Measurements from ENCODE around the gene STAC2. TPM values are rescaled to one million over a fixed set of nuclear protein-coding genes. Genes with fewer than 3 reads are reported as not detected.

Gene STAC2
- polyA plus RNA-seq, 1 donor from 2014 or later = not detected

- peaks cover 4 to 6% (median 5%) of the 10 kb centered on the region in 3 donors for H3K4me1 Mint-ChIP-seq
- H3K36me3 Mint-ChIP-seq = no peaks in the 10 kb centered on the region
- peaks cover 0 to 2% (median 0%) of the 10 kb centered on the region in 3 donors for H3K9me3 Mint-ChIP-seq
- peak overlapping the region in 2 of 4 donors; percentile 54 to 71 for H3K4me3 Mint-ChIP-seq
- H3K27me3 Mint-ChIP-seq = peaks cover 31% of the 10 kb centered on the region
- peak overlapping the region in 1 of 3 donors; percentile 25 for H3K27ac Mint-ChIP-seq
These were observed 1.6 kb downstream of the STAC2 start for GRCh38 chr17:39223907-39224777.

- Mint-ChIP-seq H3K4me3 (peak overlapping the region in 2 of 4 donors; percentile 28 to 54), H3K9me3 (peaks cover 0 to 2% (median 0%) of the 10 kb centered on the region in 3 donors), H3K4me1 (peaks cover 5 to 9% (median 5%) of the 10 kb centered on the region in 3 donors), H3K27me3 (peaks cover 29% of the 10 kb centered on the region), H3K27ac (peak overlapping the region in 1 of 3 donors; percentile 25), H3K36me3 (no peaks in the 10 kb centered on the region)
These were observed 2.6 kb downstream of the STAC2 start for GRCh38 chr17:39222866-39223834.

DNA sequence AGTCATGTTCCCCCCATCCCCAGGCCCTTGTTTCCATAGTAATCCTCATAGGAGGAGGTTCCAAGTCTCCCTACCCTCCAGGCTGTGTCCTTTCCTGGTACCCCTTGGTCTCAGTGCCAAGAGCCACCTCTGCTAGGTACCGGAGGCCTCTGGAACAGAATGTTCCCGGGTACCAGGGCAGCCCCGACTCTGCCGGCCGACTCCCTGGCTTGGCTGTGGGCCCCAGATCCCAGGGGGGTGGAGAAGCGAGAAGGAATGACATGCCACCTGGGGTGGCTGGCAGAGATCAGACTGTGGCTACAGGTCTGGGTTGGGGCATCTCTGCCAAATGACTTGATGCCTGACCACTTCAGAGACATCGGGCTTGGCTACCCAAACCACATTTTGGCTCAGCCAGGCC lies 3.6 kb downstream of the STAC2 start:
- H3K4me1 Mint-ChIP-seq = peaks cover 5 to 9% (median 5%) of the 10 kb centered on the region in 3 donors
- no peak overlapping the region for H3K27ac Mint-ChIP-seq
- peak overlapping the region in 1 of 4 donors; percentile 17 for H3K4me3 Mint-ChIP-seq
- peaks cover 21% of the 10 kb centered on the region for H3K27me3 Mint-ChIP-seq
- H3K9me3 Mint-ChIP-seq = peaks cover 0 to 2% (median 0%) of the 10 kb centered on the region in 3 donors
- no peaks in the 10 kb centered on the region for H3K36me3 Mint-ChIP-seq

GRCh38 chr17:39221572-39221971 lies 4.2 kb downstream of the STAC2 start:
- Mint-ChIP-seq H3K27me3 (peaks cover 23% of the 10 kb centered on the region), H3K4me1 (peaks cover 5 to 9% (median 5%) of the 10 kb centered on the region in 3 donors), H3K27ac (no peak overlapping the region), H3K36me3 (no peaks in the 10 kb centered on the region), H3K9me3 (peaks cover 0 to 2% (median 0%) of the 10 kb centered on the region in 3 donors), H3K4me3 (no peak overlapping the region)

- no peaks in the 10 kb centered on the region for H3K36me3 Mint-ChIP-seq
- no peak overlapping the region for H3K4me3 Mint-ChIP-seq
- peak overlapping the region in 1 of 3 donors; percentile 80 for H3K27ac Mint-ChIP-seq
- H3K4me1 Mint-ChIP-seq = peaks cover 0 to 4% (median 3%) of the 10 kb centered on the region in 3 donors
- H3K27me3 Mint-ChIP-seq = peaks cover 21% of the 10 kb centered on the region
- no peaks in the 10 kb centered on the region for H3K9me3 Mint-ChIP-seq
These were observed 6.0 kb downstream of the STAC2 start for GRCh38 chr17:39219647-39220154.

GRCh38 chr17:39218906-39219305 lies 6.8 kb downstream of the STAC2 start:
- H3K27ac Mint-ChIP-seq = peak overlapping the region in 1 of 3 donors; percentile 80
- no peaks in the 10 kb centered on the region for H3K36me3 Mint-ChIP-seq
- H3K4me3 Mint-ChIP-seq = no peak overlapping the region
- H3K4me1 Mint-ChIP-seq = peaks cover 0 to 4% (median 3%) of the 10 kb centered on the region in 3 donors
- H3K9me3 Mint-ChIP-seq = no peaks in the 10 kb centered on the region
- peaks cover 20% of the 10 kb centered on the region for H3K27me3 Mint-ChIP-seq

- Mint-ChIP-seq H3K4me1 (peaks cover 0 to 4% (median 1%) of the 10 kb centered on the region in 3 donors), H3K27me3 (peaks cover 20% of the 10 kb centered on the region), H3K27ac (no peak overlapping the region), H3K36me3 (no peaks in the 10 kb centered on the region), H3K9me3 (no peaks in the 10 kb centered on the region), H3K4me3 (no peak overlapping the region)
These were observed 7.9 kb downstream of the STAC2 start for GRCh38 chr17:39217734-39218369.

DNA sequence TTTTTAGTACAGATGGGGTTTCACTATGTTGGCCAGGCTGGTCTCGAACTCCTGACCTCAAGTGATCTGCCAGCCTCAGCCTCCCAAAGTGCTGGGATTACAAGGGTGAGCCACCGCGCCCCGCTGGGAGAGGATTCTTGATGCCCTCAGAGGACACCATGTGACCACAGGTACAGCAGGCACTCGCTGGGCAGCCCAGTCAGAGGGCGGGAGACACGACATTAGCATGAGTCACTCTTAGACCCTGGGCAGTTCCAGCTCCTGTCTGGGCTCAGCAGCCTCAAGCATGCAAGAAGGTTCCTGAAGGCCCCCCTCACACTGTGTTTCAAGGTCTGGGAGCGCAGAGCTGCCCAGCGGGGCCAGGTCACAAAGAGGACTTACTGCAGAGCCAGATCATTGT lies 11.9 kb downstream of the STAC2 start:
- no peak overlapping the region for H3K4me3 Mint-ChIP-seq
- H3K27ac Mint-ChIP-seq = no peak overlapping the region
- no peaks in the 10 kb centered on the region for H3K9me3 Mint-ChIP-seq
- H3K27me3 Mint-ChIP-seq = peaks cover 23% of the 10 kb centered on the region
- no peaks in the 10 kb centered on the region for H3K36me3 Mint-ChIP-seq
- peaks cover 5 to 8% (median 7%) of the 10 kb centered on the region in 3 donors for H3K4me1 Mint-ChIP-seq

- no peak overlapping the region for H3K4me3 Mint-ChIP-seq
- H3K36me3 Mint-ChIP-seq = no peaks in the 10 kb centered on the region
- peaks cover 23% of the 10 kb centered on the region for H3K27me3 Mint-ChIP-seq
- no peaks in the 10 kb centered on the region for H3K9me3 Mint-ChIP-seq
- no peak overlapping the region for H3K27ac Mint-ChIP-seq
- H3K4me1 Mint-ChIP-seq = peaks cover 10 to 16% (median 13%) of the 10 kb centered on the region in 3 donors
These were observed 12.8 kb downstream of the STAC2 start for GRCh38 chr17:39212841-39213480.

GRCh38 chr17:39212195-39212810 lies 13.4 kb downstream of the STAC2 start:
- H3K27me3 Mint-ChIP-seq = peaks cover 23% of the 10 kb centered on the region
- no peaks in the 10 kb centered on the region for H3K9me3 Mint-ChIP-seq
- H3K36me3 Mint-ChIP-seq = no peaks in the 10 kb centered on the region
- H3K4me1 Mint-ChIP-seq = peaks cover 11 to 17% (median 14%) of the 10 kb centered on the region in 3 donors
- H3K27ac Mint-ChIP-seq = no peak overlapping the region
- peak overlapping the region in 1 of 4 donors; percentile 63 for H3K4me3 Mint-ChIP-seq

- Mint-ChIP-seq H3K4me1 (peaks cover 15 to 23% (median 20%) of the 10 kb centered on the region in 3 donors), H3K27me3 (peaks cover 14% of the 10 kb centered on the region), H3K36me3 (no peaks in the 10 kb centered on the region), H3K9me3 (no peaks in the 10 kb centered on the region), H3K27ac (no peak overlapping the region), H3K4me3 (peak overlapping the region in 3 of 4 donors; percentile 26 to 90 (median 78))
These were observed 15.7 kb downstream of the STAC2 start for GRCh38 chr17:39210093-39210434.

- H3K27ac Mint-ChIP-seq = peak overlapping the region; percentile 4 to 90 (median 10)
- H3K4me3 Mint-ChIP-seq = peak overlapping the region; percentile 34 to 90 (median 72)
- peaks cover 14% of the 10 kb centered on the region for H3K27me3 Mint-ChIP-seq
- peaks cover 15 to 23% (median 20%) of the 10 kb centered on the region in 3 donors for H3K4me1 Mint-ChIP-seq
- H3K9me3 Mint-ChIP-seq = no peaks in the 10 kb centered on the region
- H3K36me3 Mint-ChIP-seq = no peaks in the 10 kb centered on the region
These were observed 16.2 kb downstream of the STAC2 start for GRCh38 chr17:39209317-39210092.

- H3K9me3 Mint-ChIP-seq = no peaks in the 10 kb centered on the region
- peak overlapping the region; percentile 34 to 90 (median 72) for H3K4me3 Mint-ChIP-seq
- H3K27ac Mint-ChIP-seq = peak overlapping the region; percentile 4 to 90 (median 10)
- H3K36me3 Mint-ChIP-seq = no peaks in the 10 kb centered on the region
- peaks cover 14% of the 10 kb centered on the region for H3K27me3 Mint-ChIP-seq
- H3K4me1 Mint-ChIP-seq = peaks cover 15 to 23% (median 20%) of the 10 kb centered on the region in 3 donors
These were observed 16.9 kb downstream of the STAC2 start for GRCh38 chr17:39208893-39209292.

Data from IgD-negative memory B cell (primary cell).